DND-41 (cell line): ENCODE measurements around the gene GNG12.

Experiments used
- CTCF ChIP-seq: IDR thresholded peaks from 2 replicates; pipeline ENCODE4 v1.5.1; 2012; ENCODE audit warnings: borderline replicate concordance, low read length, moderate library complexity, mild to moderate bottlenecking; ENCODE audit not compliant: poor library complexity, severe bottlenecking; ENCODE audit errors: extremely low read depth
- EZH2 ChIP-seq: IDR thresholded peaks from 3 replicates; pipeline ENCODE4 v1.6.1; 2012; ENCODE audit warnings: borderline replicate concordance, low read depth, mild to moderate bottlenecking, moderate library complexity, low read length, inconsistent platforms; ENCODE audit not compliant: severe bottlenecking

GRCh38 chr1:67741736-67742135 is 91.5 kb downstream of the GNG12 start:
- no peak for TF ChIP-seq CTCF
- TF ChIP-seq EZH2, result no peak
